HEK293 (cell line): ENCODE measurements around the gene PRKCG.

ENCODE experiments used
- CTCF ChIP-seq: fragments of 450-650 bp; formaldehyde crosslinking; IDR thresholded peaks from 2 replicates; pipeline ENCODE4 v1.5.1; 2016; ENCODE audit warnings: missing biosample characterization, missing genetic modification characterization
- ZNF140 ChIP-seq: fragments of 450-650 bp; formaldehyde crosslinking; IDR thresholded peaks from 2 replicates; pipeline ENCODE4 v1.5.1; 2016; ENCODE audit warnings: missing biosample characterization, missing genetic modification characterization
- ZNF302 ChIP-seq: fragments of 450-650 bp; formaldehyde crosslinking; IDR thresholded peaks from 2 replicates; pipeline ENCODE4 v1.5.1; 2016; ENCODE audit warnings: missing biosample characterization, missing genetic modification characterization, low read depth
- ZNF335 ChIP-seq: fragments of 450-650 bp; formaldehyde crosslinking; conservative IDR thresholded peaks from 2 replicates; pipeline ENCODE4 v1.5.1; 2016; ENCODE audit warnings: missing biosample characterization, missing genetic modification characterization
- ZNF473 ChIP-seq: fragments of 450-650 bp; formaldehyde crosslinking; IDR thresholded peaks from 2 replicates; pipeline ENCODE4 v1.5.1; 2017; ENCODE audit warnings: missing biosample characterization, missing genetic modification characterization
- ZNF639 ChIP-seq: fragments of 450-650 bp; formaldehyde crosslinking; IDR thresholded peaks from 2 replicates; pipeline ENCODE4 v1.5.1; 2016; ENCODE audit warnings: missing biosample characterization, missing genetic modification characterization

- TF ChIP-seq ZNF335 (no peak), ZNF302 (tag by site-specific recombination) (no peak), ZNF473 (tag by site-specific recombination) (no peak), CTCF (tag by site-specific recombination) (no peak), ZNF140 (no peak), ZNF639 (tag by site-specific recombination) (no peak)
These were observed 1.7 kb downstream of the PRKCG start for GRCh38 chr19:53883741-53884140.
